Measurements from ENCODE around the gene ZNF831.

DNA sequence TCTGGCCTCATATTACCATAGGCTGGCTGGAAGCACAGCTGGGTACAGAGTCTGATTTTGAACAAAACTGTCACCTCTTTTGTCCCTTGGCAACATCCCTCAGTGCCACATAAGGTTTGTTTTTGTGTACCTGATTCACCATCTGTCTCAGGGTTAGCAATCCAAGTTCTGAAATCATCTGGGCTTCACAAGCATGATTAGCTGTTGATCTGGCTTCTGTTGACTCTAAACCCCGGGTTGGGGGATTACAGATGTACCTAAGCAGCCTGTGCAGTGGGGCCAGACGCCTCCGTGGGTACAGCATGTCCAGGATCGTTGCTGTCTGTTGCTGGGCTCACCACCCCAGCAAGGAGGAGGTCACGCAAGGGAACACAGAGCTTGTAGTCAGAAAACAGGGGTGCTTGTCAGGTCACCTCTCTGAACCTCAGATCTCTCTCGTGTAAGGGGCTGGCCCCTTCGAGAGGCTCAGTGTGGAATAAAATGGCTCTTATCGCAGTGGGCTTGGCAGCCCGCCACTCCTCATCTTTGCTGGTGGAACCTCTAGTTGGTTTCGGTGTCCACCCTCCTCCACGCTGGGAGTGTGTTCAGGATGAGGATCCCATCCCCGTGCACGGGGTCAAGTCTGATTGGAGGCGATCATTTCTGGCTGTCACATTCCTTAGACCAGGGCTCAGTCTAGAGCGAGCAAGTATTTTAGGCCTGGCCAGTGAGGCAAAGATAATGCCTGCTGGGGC lies 39.2 kb upstream of the ZNF831 start:
- TF ChIP-seq, protein P1, sequence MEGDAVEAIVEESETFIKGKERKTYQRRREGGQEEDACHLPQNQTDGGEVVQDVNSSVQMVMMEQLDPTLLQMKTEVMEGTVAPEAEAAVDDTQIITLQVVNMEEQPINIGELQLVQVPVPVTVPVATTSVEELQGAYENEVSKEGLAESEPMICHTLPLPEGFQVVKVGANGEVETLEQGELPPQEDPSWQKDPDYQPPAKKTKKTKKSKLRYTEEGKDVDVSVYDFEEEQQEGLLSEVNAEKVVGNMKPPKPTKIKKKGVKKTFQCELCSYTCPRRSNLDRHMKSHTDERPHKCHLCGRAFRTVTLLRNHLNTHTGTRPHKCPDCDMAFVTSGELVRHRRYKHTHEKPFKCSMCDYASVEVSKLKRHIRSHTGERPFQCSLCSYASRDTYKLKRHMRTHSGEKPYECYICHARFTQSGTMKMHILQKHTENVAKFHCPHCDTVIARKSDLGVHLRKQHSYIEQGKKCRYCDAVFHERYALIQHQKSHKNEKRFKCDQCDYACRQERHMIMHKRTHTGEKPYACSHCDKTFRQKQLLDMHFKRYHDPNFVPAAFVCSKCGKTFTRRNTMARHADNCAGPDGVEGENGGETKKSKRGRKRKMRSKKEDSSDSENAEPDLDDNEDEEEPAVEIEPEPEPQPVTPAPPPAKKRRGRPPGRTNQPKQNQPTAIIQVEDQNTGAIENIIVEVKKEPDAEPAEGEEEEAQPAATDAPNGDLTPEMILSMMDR (IDR thresholded peaks at IDR 0.05; ENCODE audit: insufficient read depth, low read depth, low read length) = no peak
- TF ChIP-seq EZH2 (IDR thresholded peaks at IDR 0.05; ENCODE audit: insufficient read depth, low read length) = no peak

Measured in astrocyte (in vitro differentiated cells and primary cell).